ENCODE measurements around the gene DNAJC16. TPM values are rescaled to one million over a fixed set of nuclear protein-coding genes. Genes with fewer than 3 reads are reported as not detected.
"Not testable (repeated sequence)": the region's sequence is repeated elsewhere in the genome, so short reads cannot be mapped to it uniquely, and the experiment has no call there.

Gene DNAJC16
- total RNA-seq, 1 experiment from 2014 or later = 18.2 TPM

GRCh38 chr1:15479654-15480347, 46.8 kb upstream of the DNAJC16 start:
- Mint-ChIP-seq H3K4me3 (ENCODE audit: low read depth, unreplicated experiment) (no peak overlapping the region), H3K4me1 (ENCODE audit: low read depth, unreplicated experiment) (no peaks in the 10 kb centered on the region), H3K36me3 (ENCODE audit: insufficient read depth, unreplicated experiment) (no peaks in the 10 kb centered on the region), H3K27ac (ENCODE audit: unreplicated experiment) (no peak overlapping the region), H3K9me3 (ENCODE audit: low read depth, unreplicated experiment) (no peaks in the 10 kb centered on the region), H3K27me3 (ENCODE audit: unreplicated experiment) (no peaks in the 10 kb centered on the region)
- intact Hi-C loops (cut with micrococcal nuclease; ENCODE audit: unreplicated experiment) = no loop called here
- no peak for TF ChIP-seq CTCF (IDR thresholded peaks at IDR 0.05; ENCODE audit: unreplicated experiment)
- BruUV-seq (replicated peaks) = no TSS peak
- CTCF ChIA-PET = no interaction called here
- DNase-seq = no peak

GRCh38 chr1:15482455-15482854, 44.2 kb upstream of the DNAJC16 start:
- H3K4me1 Mint-ChIP-seq (ENCODE audit: low read depth, unreplicated experiment); H3K36me3 Mint-ChIP-seq (ENCODE audit: insufficient read depth, unreplicated experiment); H3K4me3 Mint-ChIP-seq (ENCODE audit: low read depth, unreplicated experiment); DNase-seq; H3K27ac Mint-ChIP-seq (ENCODE audit: unreplicated experiment); intact Hi-C loops (cut with micrococcal nuclease; ENCODE audit: unreplicated experiment); CTCF ChIA-PET; H3K9me3 Mint-ChIP-seq (ENCODE audit: low read depth, unreplicated experiment); BruUV-seq (replicated peaks); H3K27me3 Mint-ChIP-seq (ENCODE audit: unreplicated experiment): not testable (repeated sequence)

GRCh38 chr1:15482983-15483543, 43.6 kb upstream of the DNAJC16 start:
- H3K4me3 Mint-ChIP-seq (ENCODE audit: low read depth, unreplicated experiment); CTCF ChIA-PET; H3K4me1 Mint-ChIP-seq (ENCODE audit: low read depth, unreplicated experiment); H3K27me3 Mint-ChIP-seq (ENCODE audit: unreplicated experiment); H3K27ac Mint-ChIP-seq (ENCODE audit: unreplicated experiment); H3K9me3 Mint-ChIP-seq (ENCODE audit: low read depth, unreplicated experiment); DNase-seq; BruUV-seq (replicated peaks); intact Hi-C loops (cut with micrococcal nuclease; ENCODE audit: unreplicated experiment); H3K36me3 Mint-ChIP-seq (ENCODE audit: insufficient read depth, unreplicated experiment): not testable (repeated sequence)

GRCh38 chr1:15483971-15484370, 42.7 kb upstream of the DNAJC16 start:
- DNase-seq = no peak
- no peak overlapping the region for H3K27ac Mint-ChIP-seq (ENCODE audit: unreplicated experiment)
- no TSS peak for BruUV-seq (replicated peaks)
- no peaks in the 10 kb centered on the region for H3K36me3 Mint-ChIP-seq (ENCODE audit: insufficient read depth, unreplicated experiment)
- no peak overlapping the region for H3K4me3 Mint-ChIP-seq (ENCODE audit: low read depth, unreplicated experiment)
- H3K9me3 Mint-ChIP-seq (ENCODE audit: low read depth, unreplicated experiment) = no peaks in the 10 kb centered on the region
- no peaks in the 10 kb centered on the region for H3K4me1 Mint-ChIP-seq (ENCODE audit: low read depth, unreplicated experiment)
- CTCF ChIA-PET = no interaction called here
- no peaks in the 10 kb centered on the region for H3K27me3 Mint-ChIP-seq (ENCODE audit: unreplicated experiment)
- intact Hi-C loops (cut with micrococcal nuclease; ENCODE audit: unreplicated experiment) = no loop called here
- TF ChIP-seq CTCF (IDR thresholded peaks at IDR 0.05; ENCODE audit: unreplicated experiment) = no peak

GRCh38 chr1:15484443-15484842, 42.2 kb upstream of the DNAJC16 start:
- H3K9me3 Mint-ChIP-seq (ENCODE audit: low read depth, unreplicated experiment); BruUV-seq (replicated peaks); H3K4me3 Mint-ChIP-seq (ENCODE audit: low read depth, unreplicated experiment); intact Hi-C loops (cut with micrococcal nuclease; ENCODE audit: unreplicated experiment); H3K27ac Mint-ChIP-seq (ENCODE audit: unreplicated experiment); DNase-seq; CTCF ChIA-PET; H3K36me3 Mint-ChIP-seq (ENCODE audit: insufficient read depth, unreplicated experiment); H3K4me1 Mint-ChIP-seq (ENCODE audit: low read depth, unreplicated experiment); H3K27me3 Mint-ChIP-seq (ENCODE audit: unreplicated experiment): not testable (repeated sequence)

DNA sequence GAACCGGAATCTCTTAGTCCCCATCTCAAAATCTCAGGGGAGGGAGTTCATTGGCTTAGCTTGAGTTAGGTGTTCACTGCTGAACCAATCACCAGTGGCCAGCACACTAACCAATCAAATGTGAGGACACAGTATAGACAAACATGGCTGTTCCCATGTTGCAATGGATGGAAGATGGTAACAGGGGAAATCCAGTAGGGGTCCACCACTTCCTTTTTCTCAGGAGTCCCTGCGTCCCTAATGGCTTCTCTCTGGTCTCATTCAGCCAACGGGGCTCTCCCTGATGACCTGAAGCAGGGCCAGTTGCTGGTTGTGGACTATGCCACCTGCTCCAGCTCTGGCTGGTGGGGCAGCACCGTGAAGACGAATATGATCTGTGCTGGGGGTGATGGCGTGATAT, 41.0 kb upstream of the DNAJC16 start:
- intact Hi-C loops (cut with micrococcal nuclease; ENCODE audit: unreplicated experiment) = no loop called here
- H3K27ac Mint-ChIP-seq (ENCODE audit: unreplicated experiment) = no peak overlapping the region
- no peaks in the 10 kb centered on the region for H3K9me3 Mint-ChIP-seq (ENCODE audit: low read depth, unreplicated experiment)
- TF ChIP-seq CTCF (IDR thresholded peaks at IDR 0.05; ENCODE audit: unreplicated experiment) = no peak
- CTCF ChIA-PET = no interaction called here
- H3K27me3 Mint-ChIP-seq (ENCODE audit: unreplicated experiment) = no peaks in the 10 kb centered on the region
- no peaks in the 10 kb centered on the region for H3K36me3 Mint-ChIP-seq (ENCODE audit: insufficient read depth, unreplicated experiment)
- BruUV-seq (replicated peaks) = no TSS peak
- no peaks in the 10 kb centered on the region for H3K4me1 Mint-ChIP-seq (ENCODE audit: low read depth, unreplicated experiment)
- DNase-seq = no peak
- no peak overlapping the region for H3K4me3 Mint-ChIP-seq (ENCODE audit: low read depth, unreplicated experiment)

GRCh38 chr1:15486844-15487610, 39.6 kb upstream of the DNAJC16 start:
- H3K27ac Mint-ChIP-seq (ENCODE audit: unreplicated experiment); BruUV-seq (replicated peaks); intact Hi-C loops (cut with micrococcal nuclease; ENCODE audit: unreplicated experiment): not testable (repeated sequence)

More at GRCh38 chr1:15486844-15487610, 39.6 kb upstream of the DNAJC16 start:
- DNase-seq; H3K4me3 Mint-ChIP-seq (ENCODE audit: low read depth, unreplicated experiment); H3K27me3 Mint-ChIP-seq (ENCODE audit: unreplicated experiment); H3K4me1 Mint-ChIP-seq (ENCODE audit: low read depth, unreplicated experiment); CTCF ChIA-PET; H3K9me3 Mint-ChIP-seq (ENCODE audit: low read depth, unreplicated experiment); H3K36me3 Mint-ChIP-seq (ENCODE audit: insufficient read depth, unreplicated experiment): not testable (repeated sequence)
